Endothelial cell (in vitro differentiated cells): Measurements from ENCODE around the gene UTP11. TPM values are rescaled to one million over a fixed set of nuclear protein-coding genes. Genes with fewer than 3 reads are reported as not detected.

Experiments used
- DNase-seq: peaks from one replicate; pipeline ENCODE4 v3.0.0; 2021; ENCODE audit warnings: low spot score
- H3K27ac Mint-ChIP-seq: one replicate; pipeline ENCODE4 v1.8.0; 2021; ENCODE audit warnings: mixed read lengths, inconsistent platforms; ENCODE audit not compliant: unreplicated experiment
- H3K27me3 Mint-ChIP-seq: one replicate; pipeline ENCODE4 v1.8.0; 2021; ENCODE audit warnings: mild to moderate bottlenecking, moderate library complexity, mixed read lengths, inconsistent platforms; ENCODE audit not compliant: unreplicated experiment
- H3K36me3 Mint-ChIP-seq: one replicate; pipeline ENCODE4 v1.8.0; 2021; ENCODE audit warnings: mild to moderate bottlenecking, low read depth, mixed read lengths, inconsistent platforms; ENCODE audit not compliant: unreplicated experiment
- H3K4me1 Mint-ChIP-seq: one replicate; pipeline ENCODE4 v1.8.0; 2021; ENCODE audit warnings: mild to moderate bottlenecking, mixed read lengths, inconsistent platforms; ENCODE audit not compliant: unreplicated experiment
- H3K4me3 Mint-ChIP-seq: one replicate; pipeline ENCODE4 v1.8.0; 2021; ENCODE audit warnings: mild to moderate bottlenecking, mixed read lengths, inconsistent platforms; ENCODE audit not compliant: unreplicated experiment
- H3K9me3 Mint-ChIP-seq: one replicate; pipeline ENCODE4 v1.8.0; 2021; ENCODE audit warnings: mixed read lengths, inconsistent platforms; ENCODE audit not compliant: unreplicated experiment
- CTCF ChIP-seq: fragments of 200-600 bp; sonication (generic); IDR thresholded peaks from one replicate; pipeline ENCODE4 v1.5.0; 2021; ENCODE audit warnings: antibody characterized with exemption; ENCODE audit not compliant: unreplicated experiment
- total RNA-seq: library from RNA; stranded (reverse); fragmentation: NEBNext Ultra II Directional; extraction: Animal tissue kit (Norgen Biotek cat#: 25700); gene quantifications from one replicate; pipeline ENCODE4 v1.2.1, GENCODE V29; 2021; ENCODE audit not compliant: unreplicated experiment

UTP11 gene
- total RNA-seq, 1 donor from 2014 or later: 44.7 TPM

GRCh38 chr1:38025664-38026063, 13.1 kb downstream of the UTP11 start:
- peak overlapping the region; percentile 77 for H3K4me3 Mint-ChIP-seq
- H3K27ac Mint-ChIP-seq: peak overlapping the region; percentile 94
- H3K9me3 Mint-ChIP-seq: no peaks in the 10 kb centered on the region
- H3K4me1 Mint-ChIP-seq: peaks cover 58% of the 10 kb centered on the region
- peaks cover 40% of the 10 kb centered on the region for H3K36me3 Mint-ChIP-seq
- no peak for TF ChIP-seq CTCF
- no peak for DNase-seq
- peaks cover 6% of the 10 kb centered on the region for H3K27me3 Mint-ChIP-seq

- peak overlapping the region; percentile 94 for H3K27ac Mint-ChIP-seq
- no peaks in the 10 kb centered on the region for H3K9me3 Mint-ChIP-seq
- H3K36me3 Mint-ChIP-seq: peaks cover 40% of the 10 kb centered on the region
- H3K4me3 Mint-ChIP-seq: peak overlapping the region; percentile 48
- H3K27me3 Mint-ChIP-seq: peaks cover 6% of the 10 kb centered on the region
- H3K4me1 Mint-ChIP-seq: peaks cover 58% of the 10 kb centered on the region
- TF ChIP-seq CTCF: peak; percentile 58
- DNase-seq: peak; percentile 71
These were observed 14.2 kb downstream of the UTP11 start for GRCh38 chr1:38026592-38027200.

- Mint-ChIP-seq H3K9me3 (no peaks in the 10 kb centered on the region), H3K4me1 (peaks cover 58% of the 10 kb centered on the region), H3K27me3 (peaks cover 6% of the 10 kb centered on the region), H3K36me3 (peaks cover 33% of the 10 kb centered on the region), H3K4me3 (peak overlapping the region; percentile 51), H3K27ac (peak overlapping the region; percentile 81)
- no peak for DNase-seq
- no peak for TF ChIP-seq CTCF
These were observed 14.9 kb downstream of the UTP11 start for GRCh38 chr1:38027201-38028104.

GRCh38 chr1:38028105-38028591, 15.6 kb downstream of the UTP11 start:
- no peaks in the 10 kb centered on the region for H3K9me3 Mint-ChIP-seq
- peaks cover 58% of the 10 kb centered on the region for H3K4me1 Mint-ChIP-seq
- no peak for TF ChIP-seq CTCF
- peaks cover 5% of the 10 kb centered on the region for H3K27me3 Mint-ChIP-seq
- no peak overlapping the region for H3K27ac Mint-ChIP-seq
- H3K36me3 Mint-ChIP-seq: peaks cover 28% of the 10 kb centered on the region
- H3K4me3 Mint-ChIP-seq: peak overlapping the region; percentile 51
- no peak for DNase-seq

GRCh38 chr1:38028671-38029070, 16.1 kb downstream of the UTP11 start:
- DNase-seq: no peak
- peaks cover 58% of the 10 kb centered on the region for H3K4me1 Mint-ChIP-seq
- peaks cover 24% of the 10 kb centered on the region for H3K36me3 Mint-ChIP-seq
- TF ChIP-seq CTCF: no peak
- H3K27ac Mint-ChIP-seq: peak overlapping the region; percentile 84
- no peaks in the 10 kb centered on the region for H3K9me3 Mint-ChIP-seq
- peak overlapping the region; percentile 71 for H3K4me3 Mint-ChIP-seq
- H3K27me3 Mint-ChIP-seq: peaks cover 5% of the 10 kb centered on the region
